ENCODE data around the gene TBC1D2. TPM values are rescaled to one million over a fixed set of nuclear protein-coding genes. Genes with fewer than 3 reads are reported as not detected.
A peak's percentile ranks its signal among the peaks of the same experiment; 100 is the strongest.

Gene TBC1D2
- total and polyA plus RNA-seq, 5 experiments from 2014 or later: 2.0 to 6.9 (median 5.9) TPM

DNA sequence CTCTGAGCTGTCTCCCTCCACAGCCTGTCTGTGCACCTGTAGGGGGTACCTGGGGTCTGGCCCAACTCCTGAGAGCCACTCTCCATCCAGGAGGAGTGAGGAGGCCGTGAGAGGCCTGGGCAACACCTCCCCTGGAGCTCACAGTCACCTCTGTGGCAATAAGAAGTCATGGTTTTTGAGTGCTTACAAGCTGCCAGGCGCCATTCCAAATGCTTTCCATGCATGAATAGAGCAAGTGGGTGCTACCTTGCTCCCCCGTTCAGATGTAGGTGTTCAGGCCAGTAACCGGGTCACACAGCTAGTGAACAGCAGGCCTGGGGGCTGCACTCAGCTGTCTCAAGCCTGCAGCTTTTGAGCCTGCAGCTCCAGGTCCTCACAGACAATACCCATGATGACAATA is 93.6 kb downstream of the TBC1D2 start:
- POLR2A ChIA-PET: interaction anchor here (0.8 to 1.0 kb wide), 2 partner anchors 27 to 43 kb away, joined by 3 read pairs; partner anchors contain the start of gene TRIM14
- Mint-ChIP-seq H3K27me3 (no peaks in the 10 kb centered on the region), H3K4me3 (no peak overlapping the region), H3K4me1 (peaks cover 44 to 77% (median 59%) of the 10 kb centered on the region in 4 donors), H3K27ac (peak overlapping the region in 1 of 10 donors; percentile 56), H3K36me3 (peaks cover 0 to 17% (median 0%) of the 10 kb centered on the region in 3 donors), H3K9me3 (no peaks in the 10 kb centered on the region)
- DNase-seq (no peak), ATAC-seq (no peak)

DNA sequence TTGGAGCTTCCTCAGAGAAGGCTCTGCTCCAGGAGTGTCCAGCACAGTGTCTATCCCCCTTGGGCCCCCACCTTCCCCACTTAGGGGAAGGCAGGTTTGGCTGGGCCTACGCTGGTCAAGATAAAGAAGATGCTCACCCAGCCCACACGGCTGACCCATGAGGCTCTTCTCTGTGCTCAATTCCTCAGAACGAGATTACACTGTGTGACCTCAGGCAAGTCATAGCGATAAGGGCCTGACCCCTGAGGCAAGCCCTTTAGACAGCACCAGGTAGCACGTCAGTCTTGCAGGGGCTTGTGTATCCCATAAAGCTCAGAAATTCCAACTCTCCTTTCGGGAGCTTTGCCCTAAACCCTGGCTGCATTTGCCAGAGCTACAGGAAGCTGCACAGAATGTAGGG is 95.7 kb downstream of the TBC1D2 start:
- DNase-seq: no peak
- peaks cover 0 to 31% (median 4%) of the 10 kb centered on the region in 3 donors for H3K36me3 Mint-ChIP-seq
- H3K4me1 Mint-ChIP-seq: peaks cover 32 to 60% (median 47%) of the 10 kb centered on the region in 4 donors
- no peak for ATAC-seq
- H3K4me3 Mint-ChIP-seq: peak overlapping the region in 4 of 10 donors; percentile 2 to 31 (median 16)
- POLR2A ChIA-PET: interaction anchor here (1.2 kb wide), 1 partner anchor 10 kb away, joined by 4 read pairs; no protein-coding TSS in a partner anchor
- peak overlapping the region in 9 of 10 donors; percentile 8 to 94 (median 71) for H3K27ac Mint-ChIP-seq
- no peaks in the 10 kb centered on the region for H3K9me3 Mint-ChIP-seq
- no peaks in the 10 kb centered on the region for H3K27me3 Mint-ChIP-seq

DNA sequence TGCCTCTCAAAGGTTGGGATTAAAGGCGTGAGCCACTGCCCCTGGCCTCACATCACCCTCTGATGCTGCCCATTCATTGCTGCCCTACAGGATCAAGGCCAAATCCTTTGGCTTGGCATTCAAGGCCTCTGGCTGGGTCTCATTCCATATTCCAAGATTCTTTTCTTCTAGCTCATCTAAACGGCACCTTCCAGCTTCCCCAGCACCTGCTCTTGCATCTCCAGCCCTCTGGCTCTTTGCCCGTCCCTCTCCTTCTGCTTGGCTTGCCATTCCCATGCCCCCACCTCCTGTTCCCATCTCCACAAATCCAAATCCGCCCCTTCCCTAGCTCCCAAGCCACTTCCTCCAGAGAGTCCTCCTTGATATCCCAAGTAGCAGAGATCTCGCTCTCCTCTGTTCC is 96.1 kb downstream of the TBC1D2 start:
- DNase-seq (no peak), ATAC-seq (no peak)
- H3K4me3 Mint-ChIP-seq: peak overlapping the region in 4 of 10 donors; percentile 2 to 33 (median 28)
- H3K9me3 Mint-ChIP-seq: no peaks in the 10 kb centered on the region
- H3K4me1 Mint-ChIP-seq: peaks cover 32 to 56% (median 42%) of the 10 kb centered on the region in 4 donors
- POLR2A ChIA-PET: interaction anchor here (0.6 to 1.2 kb wide), 2 partner anchors 10 to 173 kb away, joined by 3 to 4 read pairs; no protein-coding TSS in a partner anchor
- no peaks in the 10 kb centered on the region for H3K27me3 Mint-ChIP-seq
- H3K27ac Mint-ChIP-seq: peak overlapping the region in 9 of 10 donors; percentile 37 to 94 (median 71)
- H3K36me3 Mint-ChIP-seq: peaks cover 0 to 36% (median 7%) of the 10 kb centered on the region in 3 donors

DNA sequence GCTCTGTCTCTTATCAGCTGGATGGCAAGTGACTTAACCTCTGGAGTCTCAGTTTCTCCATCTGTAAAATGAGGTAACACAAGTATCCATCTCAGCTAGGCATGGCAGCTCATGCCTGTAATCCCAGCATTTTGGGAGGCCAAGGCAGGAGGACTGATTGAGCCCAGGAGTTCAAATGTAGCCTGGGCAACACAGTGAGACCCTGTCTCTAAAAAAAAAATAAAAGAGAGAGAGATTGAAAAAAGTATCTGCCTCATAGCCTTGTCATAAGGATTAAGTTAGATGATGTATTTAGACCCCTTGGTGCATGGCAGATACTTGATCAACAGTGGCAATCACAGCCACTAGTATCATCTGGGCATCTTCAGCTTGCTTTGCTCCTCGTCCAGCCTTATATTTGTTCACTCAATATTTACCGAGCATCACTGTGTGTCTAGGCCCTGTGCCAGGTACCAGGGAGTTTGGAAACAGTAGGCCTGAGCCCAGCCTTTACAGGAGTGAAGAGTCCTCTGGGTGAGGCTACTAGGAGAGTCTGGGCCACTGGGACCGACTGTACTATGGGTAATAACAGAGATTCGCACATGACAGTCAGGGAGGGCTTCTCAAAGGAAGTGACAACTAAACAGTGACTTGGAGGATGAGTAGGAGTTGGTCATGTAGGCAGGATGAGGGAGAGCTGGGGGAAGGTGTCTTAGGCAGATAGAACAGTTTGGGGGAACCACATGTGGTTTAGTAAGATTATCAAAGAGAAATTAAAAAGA is 97.2 kb downstream of the TBC1D2 start:
- Mint-ChIP-seq H3K27ac (peak overlapping the region; percentile 16 to 94 (median 63)), H3K4me3 (peak overlapping the region in 5 of 10 donors; percentile 3 to 70 (median 34)), H3K4me1 (peaks cover 24 to 45% (median 33%) of the 10 kb centered on the region in 4 donors), H3K9me3 (no peaks in the 10 kb centered on the region), H3K27me3 (no peaks in the 10 kb centered on the region), H3K36me3 (peaks cover 0 to 43% (median 7%) of the 10 kb centered on the region in 3 donors)
- POLR2A ChIA-PET: no interaction called here
- peak in 2 of 10 donors; percentile 14 to 24 for DNase-seq
- peak in 1 of 2 donors; percentile 74 for ATAC-seq

DNA sequence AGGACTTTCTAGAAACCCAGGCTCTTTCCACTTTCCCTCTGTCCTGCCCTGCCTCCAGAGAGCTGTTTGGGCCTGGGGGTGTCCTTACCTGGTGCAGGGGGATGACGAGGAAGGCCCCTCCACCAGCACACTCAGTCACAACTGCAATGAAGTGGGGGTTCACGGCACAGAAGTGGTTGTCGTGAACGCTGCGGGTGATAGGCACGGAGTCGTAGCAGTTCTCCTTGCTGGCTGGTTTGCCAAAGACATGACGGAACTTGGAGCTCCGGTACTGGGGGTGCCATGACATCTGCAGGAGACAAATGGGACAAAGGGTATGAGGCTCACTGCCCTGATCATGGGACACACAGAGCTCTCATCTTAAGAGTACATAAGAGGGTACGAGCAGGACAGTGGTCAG is 98.1 kb downstream of the TBC1D2 start:
- Mint-ChIP-seq H3K9me3 (no peaks in the 10 kb centered on the region), H3K27me3 (no peaks in the 10 kb centered on the region), H3K4me1 (peaks cover 24 to 40% (median 30%) of the 10 kb centered on the region in 4 donors), H3K4me3 (no peak overlapping the region), H3K36me3 (peaks cover 0 to 49% (median 7%) of the 10 kb centered on the region in 3 donors), H3K27ac (peak overlapping the region in 3 of 10 donors; percentile 29 to 57 (median 41))
- ATAC-seq (no peak), DNase-seq (no peak)
- POLR2A ChIA-PET: no interaction called here

DNA sequence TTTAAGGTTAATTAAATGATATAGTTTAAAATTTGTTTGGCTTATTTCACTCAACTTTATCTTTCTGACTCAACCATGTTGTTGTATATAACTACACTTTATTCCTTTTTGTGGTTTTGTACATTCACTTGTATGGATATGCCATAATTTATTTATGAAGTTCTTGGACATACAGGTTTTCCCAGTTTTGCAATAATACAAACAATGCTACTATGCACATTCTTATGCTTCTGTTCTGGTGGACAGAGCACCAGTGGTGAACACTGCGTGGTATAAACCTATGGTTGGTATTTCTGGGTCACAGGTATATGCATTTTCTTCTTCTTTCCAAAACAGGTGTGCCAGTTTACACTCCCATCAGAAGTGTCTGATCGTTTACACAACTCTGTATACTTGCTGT is 100.8 kb downstream of the TBC1D2 start:
- H3K27me3 Mint-ChIP-seq: no peaks in the 10 kb centered on the region
- peak overlapping the region in 1 of 10 donors; percentile 40 for H3K27ac Mint-ChIP-seq
- no peaks in the 10 kb centered on the region for H3K9me3 Mint-ChIP-seq
- DNase-seq (no peak), ATAC-seq (no peak)
- no peak overlapping the region for H3K4me3 Mint-ChIP-seq
- peaks cover 14 to 25% (median 19%) of the 10 kb centered on the region in 4 donors for H3K4me1 Mint-ChIP-seq
- POLR2A ChIA-PET: no interaction called here
- H3K36me3 Mint-ChIP-seq: peaks cover 0 to 65% (median 11%) of the 10 kb centered on the region in 3 donors

DNA sequence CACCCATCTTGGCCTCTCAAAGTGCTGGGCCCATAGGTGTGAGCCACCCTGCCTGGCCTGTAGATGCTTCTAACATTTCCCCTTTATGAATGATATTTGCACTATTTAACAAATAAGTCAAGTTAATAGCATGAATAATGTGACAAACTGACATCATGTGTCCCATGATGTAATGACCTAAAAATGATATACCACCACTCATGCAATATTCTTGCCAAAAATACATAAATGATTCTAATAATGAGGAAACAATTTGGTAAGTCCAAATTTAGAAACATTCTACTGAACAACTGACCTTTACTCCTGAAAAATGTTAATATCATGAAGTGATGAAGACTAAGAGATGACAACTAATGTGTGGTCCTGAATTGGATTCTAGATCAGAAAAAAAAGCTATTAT is 102.9 kb downstream of the TBC1D2 start:
- no peaks in the 10 kb centered on the region for H3K27me3 Mint-ChIP-seq
- ATAC-seq: no peak
- peaks cover 0 to 75% (median 11%) of the 10 kb centered on the region in 3 donors for H3K36me3 Mint-ChIP-seq
- peaks cover 2 to 5% (median 4%) of the 10 kb centered on the region in 4 donors for H3K4me1 Mint-ChIP-seq
- DNase-seq: no peak
- H3K4me3 Mint-ChIP-seq: no peak overlapping the region
- H3K9me3 Mint-ChIP-seq: no peaks in the 10 kb centered on the region
- POLR2A ChIA-PET: no interaction called here
- peak overlapping the region in 2 of 10 donors; percentile 39 to 73 for H3K27ac Mint-ChIP-seq

DNA sequence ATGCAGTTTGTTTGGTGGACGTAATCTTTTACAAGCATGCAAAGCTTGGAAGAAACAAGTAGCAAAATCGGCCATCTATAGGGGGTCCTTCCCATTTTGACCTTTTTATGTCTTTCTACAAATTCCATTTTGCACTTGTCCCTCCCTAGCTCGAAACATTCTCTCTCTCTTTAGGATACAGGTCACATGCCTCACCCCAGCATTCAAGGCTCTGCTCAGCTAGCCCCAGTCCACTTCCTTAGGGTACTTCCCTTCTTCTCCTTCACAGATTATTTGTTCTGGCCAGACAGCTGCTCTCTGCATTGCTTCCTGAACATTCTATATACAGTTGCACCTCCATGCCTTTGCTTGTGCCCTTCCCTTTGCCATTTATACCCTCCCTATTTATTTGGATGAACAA is 104.7 kb downstream of the TBC1D2 start:
- Mint-ChIP-seq H3K27ac (peak overlapping the region in 6 of 10 donors; percentile 8 to 92 (median 58)), H3K36me3 (peaks cover 0 to 69% (median 12%) of the 10 kb centered on the region in 3 donors), H3K4me1 (peaks cover 2 to 7% (median 6%) of the 10 kb centered on the region in 4 donors), H3K4me3 (no peak overlapping the region), H3K9me3 (no peaks in the 10 kb centered on the region), H3K27me3 (no peaks in the 10 kb centered on the region)
- ATAC-seq (no peak), DNase-seq (no peak)
- POLR2A ChIA-PET: no interaction called here

DNA sequence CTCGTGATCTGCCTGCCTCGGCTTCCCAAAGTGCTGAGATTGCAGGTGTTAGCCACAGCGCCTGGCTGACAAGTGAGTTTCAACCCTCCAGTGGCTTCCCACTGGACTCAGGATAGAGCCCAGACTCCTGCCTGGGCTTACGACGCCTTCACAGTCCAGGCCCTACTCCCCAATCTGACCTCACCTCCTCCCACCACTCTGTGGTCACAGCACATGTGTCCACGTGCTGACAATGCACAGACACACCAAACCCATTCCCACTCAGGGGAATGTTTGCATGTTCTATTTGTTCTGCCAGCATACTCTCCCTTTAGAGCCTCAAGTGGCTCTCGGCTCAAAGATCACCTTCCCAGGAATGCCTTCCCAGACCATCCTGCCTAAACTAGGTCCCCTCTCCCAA is 105.3 kb downstream of the TBC1D2 start:
- no peaks in the 10 kb centered on the region for H3K9me3 Mint-ChIP-seq
- peak overlapping the region in 5 of 10 donors; percentile 45 to 87 (median 72) for H3K27ac Mint-ChIP-seq

DNA sequence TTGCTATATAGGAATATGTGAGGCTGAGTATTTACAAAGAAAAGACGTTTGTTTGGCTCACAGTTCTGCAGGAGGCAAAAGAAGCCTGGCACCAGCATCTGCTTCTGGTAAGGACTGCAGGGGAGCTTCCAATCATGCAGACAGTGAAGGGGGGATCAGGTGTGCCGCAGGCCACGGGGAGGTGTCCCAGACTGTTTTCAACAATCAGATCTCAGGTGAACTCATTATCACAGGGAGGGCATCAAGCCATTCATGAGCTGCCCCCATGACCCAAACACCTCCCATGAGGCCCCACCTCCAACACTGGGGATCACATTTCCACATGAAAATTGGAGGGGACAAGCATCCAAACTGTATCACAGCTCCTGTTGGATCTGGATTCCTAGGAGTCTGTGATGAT is 106.0 kb downstream of the TBC1D2 start:
- POLR2A ChIA-PET: interaction anchor here (1.0 kb wide), 1 partner anchor 10 kb away, joined by 4 read pairs; no protein-coding TSS in a partner anchor
- H3K36me3 Mint-ChIP-seq: peaks cover 0 to 65% (median 7%) of the 10 kb centered on the region in 3 donors
- no peak for ATAC-seq
- peak overlapping the region in 1 of 10 donors; percentile 7 for H3K27ac Mint-ChIP-seq
- no peaks in the 10 kb centered on the region for H3K9me3 Mint-ChIP-seq
- H3K27me3 Mint-ChIP-seq: no peaks in the 10 kb centered on the region
- H3K4me1 Mint-ChIP-seq: peaks cover 6 to 9% (median 8%) of the 10 kb centered on the region in 4 donors
- no peak for DNase-seq
- H3K4me3 Mint-ChIP-seq: no peak overlapping the region

More for the DNA sequence above, 105.3 kb downstream of the TBC1D2 start:
- ATAC-seq: no peak
- Mint-ChIP-seq H3K36me3 (peaks cover 0 to 69% (median 10%) of the 10 kb centered on the region in 3 donors), H3K4me3 (no peak overlapping the region), H3K27me3 (no peaks in the 10 kb centered on the region), H3K4me1 (peaks cover 2 to 7% (median 6%) of the 10 kb centered on the region in 4 donors)
- POLR2A ChIA-PET: interaction anchor here (1.0 kb wide), 1 partner anchor 9 kb away, joined by 4 read pairs; no protein-coding TSS in a partner anchor
- DNase-seq: no peak
